Right lobe of liver (tissue), 4 donors: ENCODE results near the gene EFNA3.

Experiments used
- CTCF ChIP-seq, 4 donors: fragments of 200-600 bp in 3 of 4; fragments of 450-650 bp in 1 of 4; IDR thresholded peaks; one replicate each; pipeline versions ENCODE4 v1.5.1 to v1.8.0; 2016 to 2022; ENCODE audit warnings: antibody characterized with exemption in 4 of 4, mild to moderate bottlenecking in 2 of 4
- POLR2A ChIP-seq: fragments of 450-650 bp; IDR thresholded peaks from one replicate; pipeline ENCODE4 v1.6.1; 2017; ENCODE audit warnings: antibody characterized with exemption, mild to moderate bottlenecking
- donor health status: DM: no; HTN: no; CAD: no.
- donor health status: DM: no; HTN: no; CAD: no.
- donor health status: DM: no; HTN: yes; CAD: no.

GRCh38 chr1:155035936-155036335 lies 42.7 kb upstream of the EFNA3 start:
- no peak for TF ChIP-seq CTCF (IDR thresholded peaks at IDR 0.05)
- TF ChIP-seq POLR2A: no peak
